Ascending aorta (tissue), 2 donors: ENCODE measurements around the gene CYTH3. TPM values are rescaled to one million over a fixed set of nuclear protein-coding genes. Genes with fewer than 3 reads are reported as not detected.
A peak's percentile ranks its signal among the peaks of the same experiment; 100 is the strongest.

Source experiments
- DNase-seq, 2 donors: peaks; one replicate each; pipeline ENCODE4 v3.0.0-alpha.2; 2019; ENCODE audit warnings: low spot score in 2 of 2
- H3K27ac ChIP-seq, 2 donors: fragments of 200-600 bp; sonication (generic); one replicate each; pipeline ENCODE4 v1.5.1; 2016 to 2017; ENCODE audit warnings: mild to moderate bottlenecking in 1 of 2
- H3K27me3 ChIP-seq: fragments of 200-600 bp; sonication (generic); one replicate; pipeline ENCODE4 v1.5.1; 2017
- H3K36me3 ChIP-seq, 2 donors: fragments of 200-600 bp; sonication (generic); one replicate each; pipeline ENCODE4 v1.5.1; 2016
- H3K4me1 ChIP-seq, 2 donors: fragments of 200-600 bp; sonication (generic); one replicate each; pipeline ENCODE4 v1.5.1; 2016 to 2017; ENCODE audit warnings: mild to moderate bottlenecking in 1 of 2
- H3K4me3 ChIP-seq, 2 donors: fragments of 200-600 bp; sonication (generic); one replicate each; pipeline ENCODE4 v1.5.1; 2016 to 2017; ENCODE audit warnings: mild to moderate bottlenecking in 1 of 2
- H3K9me3 ChIP-seq, 2 donors: fragments of 200-600 bp; sonication (generic); one replicate each; pipeline ENCODE4 v1.5.1; 2016
- intact Hi-C: fragments of 100-400 bp; cut with DNase I; formaldehyde crosslinking; loops from one replicate; pipeline ENCODE4 v1.15.1; 2023
- total RNA-seq: library from RNA; depleted of rRNA; stranded (reverse); fragments of >200 nt; gene quantifications from one replicate; pipeline ENCODE4 v1.1.0, GENCODE V29; 2016
- TF ChIP-seq, protein P1 (sequence below), 3 experiments: fragments of 200-600 bp in 2 of 3; fragments of 450-650 bp in 1 of 3; sonication (generic) in 2 of 3; IDR thresholded peaks; one replicate each; pipeline ENCODE4 v1.5.1; 2016 to 2019; ENCODE audit warnings: antibody characterized with exemption in 3 of 3, mild to moderate bottlenecking in 1 of 3, moderate library complexity in 1 of 3

The CYTH3 gene
- total RNA-seq, 1 donor from 2014 or later, result 51.8 TPM

DNA sequence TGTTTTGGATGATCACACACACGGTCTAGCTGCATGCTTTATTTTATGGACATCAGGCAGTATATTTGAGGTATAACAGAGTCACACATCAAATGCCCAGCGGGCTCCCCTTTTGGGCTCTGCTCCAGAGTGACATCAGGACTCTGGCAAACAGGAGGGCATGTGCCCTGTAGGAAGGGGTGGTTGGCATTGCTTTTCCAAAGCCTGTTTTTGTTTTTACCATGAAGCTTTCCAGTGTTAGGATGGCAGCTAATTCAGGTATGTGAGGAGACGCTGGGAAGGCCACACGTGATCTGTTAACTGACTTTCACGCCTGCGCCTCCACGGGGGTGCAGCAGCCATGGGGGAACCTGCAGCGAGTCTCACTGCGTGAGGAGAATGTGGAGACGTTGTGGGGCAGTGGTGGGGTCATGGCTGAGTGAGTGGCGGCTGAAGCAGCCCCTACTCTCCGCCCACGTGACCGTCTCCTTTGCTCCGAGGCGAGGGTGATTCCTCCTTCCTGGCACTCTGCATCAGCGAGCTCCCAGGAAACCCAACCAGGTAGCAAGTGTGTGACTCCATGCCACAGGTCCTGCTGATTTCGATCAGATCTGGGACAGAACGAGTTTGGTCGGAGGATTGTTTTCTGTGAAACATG, 123.6 kb downstream of the CYTH3 start:
- no peak overlapping the region for H3K4me3 ChIP-seq
- DNase-seq, result no peak
- no peaks in the 10 kb centered on the region for H3K4me1 ChIP-seq
- intact Hi-C loops, result no loop called here
- no peak overlapping the region for H3K27ac ChIP-seq
- no peaks in the 10 kb centered on the region for H3K9me3 ChIP-seq
- TF ChIP-seq, protein P1, sequence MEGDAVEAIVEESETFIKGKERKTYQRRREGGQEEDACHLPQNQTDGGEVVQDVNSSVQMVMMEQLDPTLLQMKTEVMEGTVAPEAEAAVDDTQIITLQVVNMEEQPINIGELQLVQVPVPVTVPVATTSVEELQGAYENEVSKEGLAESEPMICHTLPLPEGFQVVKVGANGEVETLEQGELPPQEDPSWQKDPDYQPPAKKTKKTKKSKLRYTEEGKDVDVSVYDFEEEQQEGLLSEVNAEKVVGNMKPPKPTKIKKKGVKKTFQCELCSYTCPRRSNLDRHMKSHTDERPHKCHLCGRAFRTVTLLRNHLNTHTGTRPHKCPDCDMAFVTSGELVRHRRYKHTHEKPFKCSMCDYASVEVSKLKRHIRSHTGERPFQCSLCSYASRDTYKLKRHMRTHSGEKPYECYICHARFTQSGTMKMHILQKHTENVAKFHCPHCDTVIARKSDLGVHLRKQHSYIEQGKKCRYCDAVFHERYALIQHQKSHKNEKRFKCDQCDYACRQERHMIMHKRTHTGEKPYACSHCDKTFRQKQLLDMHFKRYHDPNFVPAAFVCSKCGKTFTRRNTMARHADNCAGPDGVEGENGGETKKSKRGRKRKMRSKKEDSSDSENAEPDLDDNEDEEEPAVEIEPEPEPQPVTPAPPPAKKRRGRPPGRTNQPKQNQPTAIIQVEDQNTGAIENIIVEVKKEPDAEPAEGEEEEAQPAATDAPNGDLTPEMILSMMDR (IDR thresholded peaks at IDR 0.05), result no peak
- no peaks in the 10 kb centered on the region for H3K27me3 ChIP-seq
- H3K36me3 ChIP-seq, result peaks cover 91 to 92% of the 10 kb centered on the region in 2 donors

DNA sequence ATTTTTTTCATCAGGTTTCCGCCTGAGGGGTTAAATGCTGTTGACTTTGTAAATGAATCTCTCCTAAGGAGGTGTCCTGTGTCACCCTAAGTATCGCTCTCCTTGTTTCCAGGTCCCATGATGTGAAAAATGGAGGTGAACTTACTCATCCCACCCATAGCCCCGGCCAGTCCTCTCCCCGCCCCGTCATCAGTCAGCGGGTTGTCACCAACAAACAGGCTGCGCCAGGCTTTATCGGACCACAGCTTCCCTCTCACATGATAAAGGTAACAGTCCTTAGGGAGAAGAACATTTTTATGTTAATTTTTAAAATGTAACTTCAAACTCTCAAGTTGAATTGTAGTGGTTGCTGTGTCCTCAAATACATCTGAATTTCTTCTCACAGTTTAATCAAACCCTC, 124.8 kb downstream of the CYTH3 start:
- Histone ChIP-seq H3K4me3 (no peak overlapping the region), H3K27me3 (no peaks in the 10 kb centered on the region), H3K9me3 (no peaks in the 10 kb centered on the region), H3K27ac (no peak overlapping the region), H3K36me3 (peaks cover 89 to 93% of the 10 kb centered on the region in 2 donors), H3K4me1 (no peaks in the 10 kb centered on the region)
- intact Hi-C loops, result no loop called here
- no peak for DNase-seq
- TF ChIP-seq, protein P1 (IDR thresholded peaks at IDR 0.05), result no peak

DNA sequence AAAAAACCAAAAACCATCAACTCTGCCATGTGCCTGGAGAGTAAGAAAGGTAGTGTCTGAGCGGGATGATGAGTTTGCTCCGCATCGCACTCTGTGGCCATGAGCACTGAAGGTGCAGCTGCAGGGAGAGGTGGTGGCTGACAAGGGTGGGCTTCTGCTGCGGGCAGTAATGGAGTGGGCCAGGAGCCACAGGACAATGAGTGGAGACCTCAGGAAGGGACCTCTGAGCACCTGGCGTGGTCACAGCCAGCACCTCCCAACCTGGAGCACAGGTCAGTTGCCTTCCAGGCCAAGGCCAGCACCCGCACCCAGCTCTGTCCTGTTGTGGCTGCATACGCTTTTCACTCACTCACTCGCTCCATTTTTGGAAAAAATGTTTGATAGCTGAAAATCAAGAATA, 125.8 kb downstream of the CYTH3 start:
- no peak overlapping the region for H3K4me3 ChIP-seq
- DNase-seq, result peak in 1 of 2 donors; percentile 25
- H3K4me1 ChIP-seq, result no peaks in the 10 kb centered on the region
- peaks cover 85 to 90% of the 10 kb centered on the region in 2 donors for H3K36me3 ChIP-seq
- intact Hi-C loops, result no loop called here
- no peaks in the 10 kb centered on the region for H3K27me3 ChIP-seq
- no peak overlapping the region for H3K27ac ChIP-seq
- TF ChIP-seq, protein P1 (IDR thresholded peaks at IDR 0.05), result no peak
- no peaks in the 10 kb centered on the region for H3K9me3 ChIP-seq

DNA sequence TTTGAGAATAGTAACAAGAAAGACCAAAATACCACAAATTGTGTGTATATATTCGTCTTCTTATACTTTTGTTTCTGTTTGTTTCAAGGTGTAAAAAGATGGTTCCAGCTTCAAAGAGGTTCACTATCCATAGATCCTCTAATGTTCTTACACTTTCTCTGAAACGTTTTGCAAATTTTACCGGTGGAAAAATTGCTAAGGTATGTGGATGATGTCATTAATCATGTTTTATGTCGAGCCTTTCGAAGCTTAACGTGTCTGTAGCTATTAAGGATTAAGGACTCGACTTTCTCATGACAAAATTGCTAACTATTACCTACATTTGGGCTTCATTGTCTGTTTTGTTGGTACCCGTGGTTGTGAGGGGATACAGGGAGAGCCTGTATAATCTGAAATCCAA, 128.4 kb downstream of the CYTH3 start:
- Histone ChIP-seq H3K9me3 (no peaks in the 10 kb centered on the region), H3K27me3 (no peaks in the 10 kb centered on the region), H3K4me3 (no peak overlapping the region), H3K36me3 (peaks cover 75 to 86% of the 10 kb centered on the region in 2 donors), H3K27ac (no peak overlapping the region), H3K4me1 (no peaks in the 10 kb centered on the region)
- TF ChIP-seq, protein P1 (IDR thresholded peaks at IDR 0.05), result no peak
- no peak for DNase-seq
- intact Hi-C loops, result no loop called here

DNA sequence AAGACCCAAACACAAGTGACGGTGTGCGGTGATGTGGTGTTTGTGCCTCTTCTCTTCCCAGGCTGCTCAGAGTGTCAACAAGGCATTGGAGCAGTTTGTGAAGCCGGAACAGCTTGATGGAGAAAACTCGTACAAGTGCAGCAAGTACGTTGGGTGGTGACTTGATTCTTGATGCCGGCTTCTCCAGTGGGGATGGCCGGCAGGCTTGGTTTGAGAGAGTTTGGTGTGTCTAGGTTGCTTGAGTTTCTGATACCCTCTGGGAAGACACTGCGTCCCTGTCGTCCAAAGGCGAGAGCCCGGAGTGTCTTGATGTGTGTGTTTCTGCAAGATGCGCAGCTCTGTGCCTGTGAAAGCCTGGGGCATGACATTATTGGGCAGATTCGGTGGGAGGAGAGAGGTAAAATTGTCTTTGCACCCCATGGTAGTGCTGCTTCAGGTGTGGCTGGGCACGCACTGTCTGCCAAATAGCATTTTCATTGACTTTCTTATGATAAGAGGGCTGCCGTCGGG, 129.5 kb downstream of the CYTH3 start:
- DNase-seq, result peak in 1 of 2 donors; percentile 46
- H3K36me3 ChIP-seq, result peaks cover 71 to 80% of the 10 kb centered on the region in 2 donors
- TF ChIP-seq, protein P1 (IDR thresholded peaks at IDR 0.05), result no peak
- H3K27me3 ChIP-seq, result no peaks in the 10 kb centered on the region
- no peaks in the 10 kb centered on the region for H3K4me1 ChIP-seq
- H3K27ac ChIP-seq, result no peak overlapping the region
- no peaks in the 10 kb centered on the region for H3K9me3 ChIP-seq
- intact Hi-C loops, result no loop called here
- no peak overlapping the region for H3K4me3 ChIP-seq
